Measurements from ENCODE around the gene SRSF3.

DNA sequence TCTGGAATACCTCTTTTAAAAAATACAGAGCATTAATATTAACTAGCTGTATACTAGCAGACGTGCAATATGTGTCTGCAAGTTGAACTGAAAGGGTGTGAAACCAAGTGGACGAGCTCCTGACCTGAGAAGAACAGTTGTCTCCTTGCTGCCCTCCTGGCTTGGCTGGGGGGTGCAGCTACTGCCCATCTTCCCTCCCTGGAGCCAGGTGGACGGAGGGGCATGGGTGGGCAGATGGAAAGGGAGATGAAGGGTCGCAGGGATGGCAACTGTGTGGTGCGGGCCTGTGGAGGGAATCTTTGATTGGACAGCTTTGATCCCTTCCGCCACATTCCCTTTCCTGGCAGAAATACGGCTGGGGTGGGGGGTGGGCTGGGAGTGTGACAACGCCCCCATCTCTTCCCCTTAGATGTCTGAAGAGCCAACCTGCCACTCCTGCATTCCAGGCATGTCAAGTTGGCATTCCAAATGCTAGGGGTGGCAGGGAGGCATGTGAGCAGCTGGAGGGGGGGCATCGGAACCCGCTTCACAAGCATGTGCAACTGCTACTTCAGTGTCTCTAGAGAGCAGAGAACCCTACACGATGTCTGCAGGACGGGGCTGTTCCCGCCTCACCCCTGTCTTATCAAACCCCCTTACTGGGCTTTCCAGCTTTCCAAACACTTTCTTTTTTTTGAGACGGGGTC is 37.3 kb downstream of the SRSF3 start:
- no peak for TF ChIP-seq POLR2A (IDR thresholded peaks at IDR 0.05)
- TF ChIP-seq CTCF (IDR thresholded peaks at IDR 0.05): no peak

Data from testis (tissue), 2 donors.